GM12891 (cell line): ENCODE measurements around the gene CACNG4.

ENCODE experiments used
- POLR2A ChIP-seq: IDR thresholded peaks from 2 replicates; pipeline ENCODE4 v1.6.1; 2011; ENCODE audit warnings: low read depth, low read length, control low read depth
- POLR2AphosphoS5 ChIP-seq: IDR thresholded peaks from 2 replicates; pipeline ENCODE4 v1.6.1; 2011; ENCODE audit warnings: low read depth, low read length, control low read depth
- SPI1 ChIP-seq: IDR thresholded peaks from 2 replicates; pipeline ENCODE4 v1.6.1; 2011; ENCODE audit warnings: low read depth, low read length, control low read depth
- TAF1 ChIP-seq: IDR thresholded peaks from 2 replicates; pipeline ENCODE4 v1.6.1; 2011; ENCODE audit warnings: low read depth, low read length, control low read depth

DNA sequence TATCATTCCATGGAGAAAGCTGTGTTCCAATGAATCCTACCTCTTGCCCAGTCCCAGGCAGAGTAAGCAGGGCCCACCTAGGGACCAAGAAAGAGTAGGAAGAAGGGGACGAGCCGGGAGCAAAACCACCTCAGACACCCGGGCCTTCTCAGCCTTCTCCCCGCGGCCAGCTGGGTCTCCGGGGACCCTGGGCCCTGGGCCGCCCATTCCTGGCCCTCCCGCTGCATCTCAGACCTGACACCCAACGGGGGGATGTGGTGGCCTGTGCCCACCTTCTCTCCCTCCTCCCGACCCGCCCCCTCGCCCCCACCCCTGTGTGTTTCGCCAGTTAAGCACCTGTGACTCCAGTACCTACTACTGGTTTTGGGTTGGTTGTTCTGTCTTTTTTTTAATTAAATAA lies 68.5 kb downstream of the CACNG4 start:
- no peak for TF ChIP-seq POLR2A
- no peak for TF ChIP-seq POLR2AphosphoS5
- no peak for TF ChIP-seq TAF1
- no peak for TF ChIP-seq SPI1
